ENCODE results near the gene LRRC32. TPM values are rescaled to one million over a fixed set of nuclear protein-coding genes. Genes with fewer than 3 reads are reported as not detected.

The LRRC32 gene
- total and polyA plus RNA-seq, 10 of the 15 experiments (the other 5 are each of a cell fraction or from before 2014, with no cell fraction given), result 0.56 to 20.8 (median 7.4) TPM

DNA sequence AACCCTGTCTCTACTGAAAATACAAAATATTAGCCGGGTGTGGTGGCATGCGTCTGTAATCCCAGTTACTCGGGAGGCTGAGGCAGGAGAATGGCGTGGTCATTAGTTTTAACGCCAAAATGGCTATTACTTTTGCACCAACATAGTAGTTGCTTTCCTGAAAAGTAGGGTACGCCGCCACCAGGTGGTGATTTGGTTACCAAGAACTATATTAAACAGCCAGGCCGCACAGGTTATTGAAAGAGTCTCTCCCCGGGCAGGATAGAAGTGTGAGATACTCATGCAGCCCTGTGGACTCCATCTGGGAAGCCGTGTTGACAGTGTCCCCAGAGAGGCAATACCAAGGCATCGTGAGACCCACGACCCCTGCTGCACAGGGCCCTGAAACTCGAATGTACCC, 24.6 kb upstream of the LRRC32 start:
- Histone ChIP-seq H3K36me3 (ENCODE audit: control insufficient read depth in 2 of 2, insufficient read depth in 2 of 2, low read length in 1 of 2) (no peaks in the 10 kb centered on the region), H4K20me1 (ENCODE audit: control insufficient read depth, insufficient read depth) (no peaks in the 10 kb centered on the region; the same call in 1 of the 2 replicates), H3K4me1 (ENCODE audit: control insufficient read depth, insufficient read depth, low read length) (no peaks in the 10 kb centered on the region), H3K79me2 (ENCODE audit: control insufficient read depth, insufficient read depth, low read length) (no peaks in the 10 kb centered on the region), H3K27me3 (replicated peaks in 1 of 2; ENCODE audit: control insufficient read depth in 2 of 2, insufficient read depth in 2 of 2, low read length in 1 of 2) (peaks cover 0 to 2% of the 10 kb centered on the region in 2 experiments; a peak in 1 of 4 replicates), H3K4me2 (ENCODE audit: control insufficient read depth, insufficient read depth) (no peak overlapping the region), H3K4me3 (no peak overlapping the region), H3K9me3 (replicated peaks; ENCODE audit: control insufficient read depth, insufficient read depth, low read length) (no peaks in the 10 kb centered on the region), H3K27ac (ENCODE audit: control insufficient read depth, insufficient read depth) (no peak overlapping the region), H2AFZ (ENCODE audit: control insufficient read depth, low read depth, low read length) (no peak overlapping the region), H3K9ac (ENCODE audit: control insufficient read depth, insufficient read depth, low read length) (no peak overlapping the region)
- DNase-seq (ENCODE audit: low read depth, low spot score), result no peak
- in situ Hi-C loops (cut with MboI) (no loop called here), intact Hi-C loops (cut with micrococcal nuclease; ENCODE audit: unreplicated experiment) (no loop called here)
- WGBS (ENCODE audit: insufficient coverage, insufficient replicate concordance, low lambda C conversion rate, missing lambda C conversion rate), result 31% methylated on average over 13 of the region's 13 CpGs
- SMC1A ChIA-PET (ENCODE audit: uncharacterized antibody, unreplicated experiment), result interaction anchor here (1.5 kb wide), 1 partner anchor 130 kb away, joined by 4 read pairs; no protein-coding TSS in a partner anchor
- CTCF ChIA-PET, result interaction anchor here (1.2 kb wide), 1 partner anchor 96 kb away, joined by 4 read pairs; no protein-coding TSS in a partner anchor
- POLR2A ChIA-PET, result no interaction called here
- ATAC-seq, result peak; percentile 30; the same call in 1 of the 3 replicates
- no TSS peak for BruUV-seq (replicated peaks)
- FAIRE-seq, result no peak
- TF ChIP-seq SREBF1 (IDR thresholded peaks at IDR 0.05; ENCODE audit: low read length), result no peak
- no peak for TF ChIP-seq RAD51 (IDR thresholded peaks at IDR 0.05)
- no peak for TF ChIP-seq PAX5 (IDR thresholded peaks at IDR 0.05; ENCODE audit: borderline replicate concordance, low read depth, low read length)
- TF ChIP-seq TBL1XR1 (IDR thresholded peaks at IDR 0.05; ENCODE audit: low read depth, low read length), result no peak
- TF ChIP-seq, protein P1, sequence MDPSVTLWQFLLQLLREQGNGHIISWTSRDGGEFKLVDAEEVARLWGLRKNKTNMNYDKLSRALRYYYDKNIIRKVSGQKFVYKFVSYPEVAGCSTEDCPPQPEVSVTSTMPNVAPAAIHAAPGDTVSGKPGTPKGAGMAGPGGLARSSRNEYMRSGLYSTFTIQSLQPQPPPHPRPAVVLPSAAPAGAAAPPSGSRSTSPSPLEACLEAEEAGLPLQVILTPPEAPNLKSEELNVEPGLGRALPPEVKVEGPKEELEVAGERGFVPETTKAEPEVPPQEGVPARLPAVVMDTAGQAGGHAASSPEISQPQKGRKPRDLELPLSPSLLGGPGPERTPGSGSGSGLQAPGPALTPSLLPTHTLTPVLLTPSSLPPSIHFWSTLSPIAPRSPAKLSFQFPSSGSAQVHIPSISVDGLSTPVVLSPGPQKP (IDR thresholded peaks at IDR 0.05; ENCODE audit: low read depth, low read length), result no peak
- no peak for TF ChIP-seq RELA (IDR thresholded peaks at IDR 0.05; ENCODE audit: borderline replicate concordance, partially characterized antibody)
- no peak for TF ChIP-seq BACH1 (IDR thresholded peaks at IDR 0.05; ENCODE audit: borderline replicate concordance)
- no peak for TF ChIP-seq JUNB (IDR thresholded peaks at IDR 0.05)
- no peak for TF ChIP-seq EGR1 (IDR thresholded peaks at IDR 0.05; ENCODE audit: borderline replicate concordance in 1 of 2, low read depth in 2 of 2, low read length in 2 of 2)
- no peak for TF ChIP-seq YBX1 (IDR thresholded peaks at IDR 0.05)
- TF ChIP-seq, protein P2, sequence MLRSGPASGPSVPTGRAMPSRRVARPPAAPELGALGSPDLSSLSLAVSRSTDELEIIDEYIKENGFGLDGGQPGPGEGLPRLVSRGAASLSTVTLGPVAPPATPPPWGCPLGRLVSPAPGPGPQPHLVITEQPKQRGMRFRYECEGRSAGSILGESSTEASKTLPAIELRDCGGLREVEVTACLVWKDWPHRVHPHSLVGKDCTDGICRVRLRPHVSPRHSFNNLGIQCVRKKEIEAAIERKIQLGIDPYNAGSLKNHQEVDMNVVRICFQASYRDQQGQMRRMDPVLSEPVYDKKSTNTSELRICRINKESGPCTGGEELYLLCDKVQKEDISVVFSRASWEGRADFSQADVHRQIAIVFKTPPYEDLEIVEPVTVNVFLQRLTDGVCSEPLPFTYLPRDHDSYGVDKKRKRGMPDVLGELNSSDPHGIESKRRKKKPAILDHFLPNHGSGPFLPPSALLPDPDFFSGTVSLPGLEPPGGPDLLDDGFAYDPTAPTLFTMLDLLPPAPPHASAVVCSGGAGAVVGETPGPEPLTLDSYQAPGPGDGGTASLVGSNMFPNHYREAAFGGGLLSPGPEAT (IDR thresholded peaks at IDR 0.05; ENCODE audit: low read depth), result no peak
- no peak for TF ChIP-seq ZNF217 (IDR thresholded peaks at IDR 0.05)
- no peak for TF ChIP-seq NFYB (IDR thresholded peaks at IDR 0.05; ENCODE audit: insufficient read depth, low read depth, low read length)
- TF ChIP-seq, protein P3, sequence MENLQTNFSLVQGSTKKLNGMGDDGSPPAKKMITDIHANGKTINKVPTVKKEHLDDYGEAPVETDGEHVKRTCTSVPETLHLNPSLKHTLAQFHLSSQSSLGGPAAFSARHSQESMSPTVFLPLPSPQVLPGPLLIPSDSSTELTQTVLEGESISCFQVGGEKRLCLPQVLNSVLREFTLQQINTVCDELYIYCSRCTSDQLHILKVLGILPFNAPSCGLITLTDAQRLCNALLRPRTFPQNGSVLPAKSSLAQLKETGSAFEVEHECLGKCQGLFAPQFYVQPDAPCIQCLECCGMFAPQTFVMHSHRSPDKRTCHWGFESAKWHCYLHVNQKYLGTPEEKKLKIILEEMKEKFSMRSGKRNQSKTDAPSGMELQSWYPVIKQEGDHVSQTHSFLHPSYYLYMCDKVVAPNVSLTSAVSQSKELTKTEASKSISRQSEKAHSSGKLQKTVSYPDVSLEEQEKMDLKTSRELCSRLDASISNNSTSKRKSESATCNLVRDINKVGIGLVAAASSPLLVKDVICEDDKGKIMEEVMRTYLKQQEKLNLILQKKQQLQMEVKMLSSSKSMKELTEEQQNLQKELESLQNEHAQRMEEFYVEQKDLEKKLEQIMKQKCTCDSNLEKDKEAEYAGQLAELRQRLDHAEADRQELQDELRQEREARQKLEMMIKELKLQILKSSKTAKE (IDR thresholded peaks at IDR 0.05; ENCODE audit: low read depth, poor library complexity, severe bottlenecking), result no peak
- TF ChIP-seq SMAD1 (IDR thresholded peaks at IDR 0.05; ENCODE audit: low read depth, partially characterized antibody), result no peak
- TF ChIP-seq MEF2A (IDR thresholded peaks at IDR 0.05; ENCODE audit: insufficient read depth, low read depth, low read length), result no peak
- TF ChIP-seq NFIC (IDR thresholded peaks at IDR 0.05; ENCODE audit: low read depth, low read length), result no peak
- no peak for TF ChIP-seq HDAC6 (IDR thresholded peaks at IDR 0.05; ENCODE audit: unreplicated experiment)
- no peak for TF ChIP-seq TCF7 (IDR thresholded peaks at IDR 0.05; ENCODE audit: borderline replicate concordance)
- RAD21 ChIA-PET (ENCODE audit: unreplicated experiment), result no interaction called here
